Measurements from ENCODE around the gene SOWAHB.
A peak's percentile ranks its signal among the peaks of the same experiment; 100 is the strongest.

The SOWAHB gene

GRCh38 chr4:76897536-76898384, at the start of gene SOWAHB:
TSS of gene SOWAHB (minus strand) at chr4:76898144. CDS start at chr4:76897849, 295 bp downstream.
- peak; percentile 72 for DNase-seq

GRCh38 chr4:76947369-76947768, 49.4 kb upstream of the SOWAHB start:
- DNase-seq, result no peak

GRCh38 chr4:76943790-76944189, 45.8 kb upstream of the SOWAHB start:
- no peak for DNase-seq

- no peak for DNase-seq
These were observed 45.2 kb upstream of the SOWAHB start for GRCh38 chr4:76943129-76943620.

- no peak for DNase-seq
These were observed 41.2 kb upstream of the SOWAHB start for GRCh38 chr4:76939184-76939583.

GRCh38 chr4:76931576-76932276, 33.8 kb upstream of the SOWAHB start:
- DNase-seq, result no peak

GRCh38 chr4:76931087-76931486, 33.1 kb upstream of the SOWAHB start:
- no peak for DNase-seq

GRCh38 chr4:76930685-76931084, 32.7 kb upstream of the SOWAHB start:
- no peak for DNase-seq

- DNase-seq, result no peak
These were observed 28.9 kb upstream of the SOWAHB start for GRCh38 chr4:76926841-76927240.

- DNase-seq, result no peak
These were observed 25.8 kb upstream of the SOWAHB start for GRCh38 chr4:76923619-76924357.

GRCh38 chr4:76920715-76921114, 22.8 kb upstream of the SOWAHB start:
- no peak for DNase-seq

GRCh38 chr4:76909711-76910110, 11.8 kb upstream of the SOWAHB start:
- DNase-seq, result no peak

- no peak for DNase-seq
These were observed 7.6 kb upstream of the SOWAHB start for GRCh38 chr4:76905521-76905920.

- DNase-seq, result no peak
These were observed 6.8 kb upstream of the SOWAHB start for GRCh38 chr4:76904646-76905190.

GRCh38 chr4:76902233-76902890, 4.4 kb upstream of the SOWAHB start:
- no peak for DNase-seq

- DNase-seq, result no peak
These were observed 1.2 kb upstream of the SOWAHB start for GRCh38 chr4:76898949-76899645.

- no peak for DNase-seq
These were observed 395 bp upstream of the SOWAHB start for GRCh38 chr4:76898385-76898692.

- peak; percentile 13 for DNase-seq
These were observed 1.1 kb downstream of the SOWAHB start for GRCh38 chr4:76896614-76897535.

- DNase-seq, result no peak
These were observed 1.9 kb downstream of the SOWAHB start for GRCh38 chr4:76896048-76896447.

- DNase-seq, result no peak
These were observed 2.3 kb downstream of the SOWAHB start for GRCh38 chr4:76895619-76896018.
